Glutamatergic neuron (in vitro differentiated cells): ENCODE data around the gene UBE2H. TPM values are rescaled to one million over a fixed set of nuclear protein-coding genes. Genes with fewer than 3 reads are reported as not detected.
"Not testable (repeated sequence)": the region's sequence is repeated elsewhere in the genome, so short reads cannot be mapped to it uniquely, and the experiment has no call there.

Experiments used
- DNase-seq: peaks from one replicate; pipeline ENCODE4 v3.0.0; 2022
- H3K27ac Mint-ChIP-seq: one replicate; pipeline ENCODE4 v1.8.0; 2020; ENCODE audit warnings: mild to moderate bottlenecking, mixed read lengths, inconsistent platforms; ENCODE audit not compliant: unreplicated experiment
- H3K27me3 Mint-ChIP-seq: one replicate; pipeline ENCODE4 v1.8.0; 2020; ENCODE audit warnings: mild to moderate bottlenecking, moderate library complexity, mixed read lengths, inconsistent platforms; ENCODE audit not compliant: unreplicated experiment
- H3K36me3 Mint-ChIP-seq: one replicate; pipeline ENCODE4 v1.8.0; 2020; ENCODE audit warnings: mild to moderate bottlenecking, mixed read lengths, inconsistent platforms; ENCODE audit not compliant: unreplicated experiment
- H3K4me1 Mint-ChIP-seq: one replicate; pipeline ENCODE4 v1.8.0; 2020; ENCODE audit warnings: mild to moderate bottlenecking, low read depth, mixed read lengths, inconsistent platforms; ENCODE audit not compliant: unreplicated experiment
- H3K4me3 Mint-ChIP-seq: one replicate; pipeline ENCODE4 v1.8.0; 2020; ENCODE audit warnings: mild to moderate bottlenecking, mixed read lengths, inconsistent platforms; ENCODE audit not compliant: unreplicated experiment
- H3K9me3 Mint-ChIP-seq: one replicate; pipeline ENCODE4 v1.8.0; 2020; ENCODE audit warnings: mild to moderate bottlenecking, moderate library complexity, mixed read lengths, inconsistent platforms; ENCODE audit not compliant: unreplicated experiment
- CTCF ChIP-seq: fragments of 200-600 bp; sonication (generic); IDR thresholded peaks from one replicate; pipeline ENCODE4 v1.5.0; 2021; ENCODE audit not compliant: partially characterized antibody, unreplicated experiment
- total RNA-seq: library from RNA; stranded (reverse); fragmentation: NEBNext Ultra II Directional; extraction: Animal tissue kit (Norgen Biotek cat#: 25700); gene quantifications from one replicate; pipeline ENCODE4 v1.2.1, GENCODE V29; 2021; ENCODE audit not compliant: unreplicated experiment

The UBE2H gene
- total RNA-seq, 1 donor from 2014 or later: 100 TPM

GRCh38 chr7:129970816-129971215, 18.1 kb upstream of the UBE2H start:
- Mint-ChIP-seq H3K36me3 (no peaks in the 10 kb centered on the region), H3K4me3 (no peak overlapping the region), H3K27ac (no peak overlapping the region), H3K27me3 (peaks cover 3% of the 10 kb centered on the region), H3K9me3 (peaks cover 2% of the 10 kb centered on the region), H3K4me1 (peaks cover 5% of the 10 kb centered on the region)
- DNase-seq: no peak
- no peak for TF ChIP-seq CTCF

GRCh38 chr7:129969881-129970446, 17.2 kb upstream of the UBE2H start:
- Mint-ChIP-seq H3K27me3 (peaks cover 3% of the 10 kb centered on the region), H3K9me3 (peaks cover 2% of the 10 kb centered on the region), H3K4me3 (no peak overlapping the region), H3K36me3 (no peaks in the 10 kb centered on the region), H3K27ac (no peak overlapping the region), H3K4me1 (peaks cover 5% of the 10 kb centered on the region)
- no peak for DNase-seq
- TF ChIP-seq CTCF: no peak

GRCh38 chr7:129968592-129969383, 16.0 kb upstream of the UBE2H start:
- peaks cover 3% of the 10 kb centered on the region for H3K27me3 Mint-ChIP-seq
- no peak overlapping the region for H3K27ac Mint-ChIP-seq
- no peaks in the 10 kb centered on the region for H3K36me3 Mint-ChIP-seq

GRCh38 chr7:129960204-129960475, 7.4 kb upstream of the UBE2H start:
- H3K36me3 Mint-ChIP-seq, H3K9me3 Mint-ChIP-seq, DNase-seq, H3K4me1 Mint-ChIP-seq, H3K27ac Mint-ChIP-seq, H3K27me3 Mint-ChIP-seq, H3K4me3 Mint-ChIP-seq: not testable (repeated sequence)

More at GRCh38 chr7:129968592-129969383, 16.0 kb upstream of the UBE2H start:
- peaks cover 2% of the 10 kb centered on the region for H3K9me3 Mint-ChIP-seq
- DNase-seq: no peak
- H3K4me3 Mint-ChIP-seq: no peak overlapping the region
- TF ChIP-seq CTCF: no peak
- peaks cover 5% of the 10 kb centered on the region for H3K4me1 Mint-ChIP-seq

- Mint-ChIP-seq H3K4me3 (no peak overlapping the region), H3K36me3 (no peaks in the 10 kb centered on the region), H3K4me1 (peaks cover 4% of the 10 kb centered on the region), H3K9me3 (no peaks in the 10 kb centered on the region), H3K27me3 (no peaks in the 10 kb centered on the region), H3K27ac (no peak overlapping the region)
- DNase-seq: no peak
- TF ChIP-seq CTCF: no peak
Measured at GRCh38 chr7:129959471-129960203, 6.9 kb upstream of the UBE2H start.
